CD4-positive, alpha-beta memory T cell (primary cell): ENCODE data around the gene RIPOR3. TPM values are rescaled to one million over a fixed set of nuclear protein-coding genes. Genes with fewer than 3 reads are reported as not detected.
A peak's percentile ranks its signal among the peaks of the same experiment; 100 is the strongest.
"Not testable (repeated sequence)": the region's sequence is repeated elsewhere in the genome, so short reads cannot be mapped to it uniquely, and the experiment has no call there.

Source experiments
- CTCF ChIA-PET: fragments of 350-600 bp; sonication (Branson Sonifier 250); formaldehyde crosslinking; loops from one replicate; lab custom pipeline; 2021; ENCODE audit warnings: inconsistent platforms; ENCODE audit not compliant: partially characterized antibody; lab: Charles Lee
- POLR2A ChIA-PET: fragments of 350-600 bp; sonication (Branson Sonifier 250); formaldehyde crosslinking; loops from one replicate; lab custom pipeline; 2021; ENCODE audit not compliant: partially characterized antibody; lab: Charles Lee
- DNase-seq, 5 donors: peaks; one replicate each; pipeline versions ENCODE4 v3.0.0 to v3.0.0-alpha.2; 2020 to 2022; ENCODE audit warnings: mixed read lengths in 1 of 5
- H3K27ac ChIP-seq: one replicate; pipeline ENCODE4 v1.7.0; 2013; ENCODE audit warnings: low read depth, low read length
- H3K27me3 ChIP-seq: 2 replicates; pipeline ENCODE4 v1.7.0; 2013; ENCODE audit warnings: mild to moderate bottlenecking, low read length, moderate library complexity; ENCODE audit not compliant: insufficient read depth
- H3K36me3 ChIP-seq: 2 replicates; pipeline ENCODE4 v1.7.0; 2013; ENCODE audit warnings: mild to moderate bottlenecking, low read length, moderate library complexity; ENCODE audit not compliant: insufficient read depth
- H3K4me1 ChIP-seq: 2 replicates; pipeline ENCODE4 v1.7.0; 2013; ENCODE audit warnings: mild to moderate bottlenecking, low read length, moderate library complexity; ENCODE audit not compliant: insufficient read depth
- H3K4me3 ChIP-seq, 2 donors: one replicate each; pipeline ENCODE4 v1.7.0; 2013; ENCODE audit warnings: low read length in 2 of 2, mild to moderate bottlenecking in 1 of 2
- H3K9me3 ChIP-seq, 2 donors: one replicate each; pipeline ENCODE4 v1.7.0; 2013; ENCODE audit warnings: low read length in 2 of 2, control low read depth in 1 of 2; ENCODE audit not compliant: control insufficient read depth in 1 of 2
- H3K27ac Mint-ChIP-seq, 7 donors: one replicate each; pipeline ENCODE4 v1.8.0; 2020 to 2021; ENCODE audit warnings: mixed read lengths in 7 of 7, mild to moderate bottlenecking in 6 of 7, inconsistent platforms in 3 of 7, moderate library complexity in 3 of 7
- H3K27me3 Mint-ChIP-seq, 2 donors: one replicate each; pipeline ENCODE4 v1.8.0; 2020 to 2021; ENCODE audit warnings: mixed read lengths in 2 of 2
- H3K36me3 Mint-ChIP-seq, 2 donors: one replicate each; pipeline ENCODE4 v1.8.0; 2020 to 2021; ENCODE audit warnings: mixed read lengths in 2 of 2, inconsistent platforms in 1 of 2, mild to moderate bottlenecking in 1 of 2
- H3K4me1 Mint-ChIP-seq, 4 donors: one replicate each; pipeline ENCODE4 v1.8.0; 2020 to 2021; ENCODE audit warnings: mixed read lengths in 4 of 4, mild to moderate bottlenecking in 1 of 4
- H3K4me3 Mint-ChIP-seq, 8 donors: one replicate each; pipeline ENCODE4 v1.8.0; 2020 to 2021; ENCODE audit warnings: mixed read lengths in 8 of 8, mild to moderate bottlenecking in 7 of 8, moderate library complexity in 6 of 8, inconsistent platforms in 3 of 8
- H3K9me3 Mint-ChIP-seq, 8 donors: one replicate each; pipeline ENCODE4 v1.8.0; 2020 to 2021; ENCODE audit warnings: mixed read lengths in 8 of 8, mild to moderate bottlenecking in 5 of 8, inconsistent platforms in 3 of 8, moderate library complexity in 1 of 8
- intact Hi-C: fragments of 100-400 bp; cut with micrococcal nuclease; formaldehyde crosslinking; loops from one replicate; pipeline ENCODE4 v1.15.1; 2023
- polyA plus RNA-seq, 2 donors: library from polyadenylated mRNA; unstranded; fragments of 300-500 nt; fragmentation: Illumina TruSeq; gene quantifications; one replicate each; pipeline ENCODE4 v1.2.3, GENCODE V29; 2021
- total RNA-seq, 2 experiments: library from RNA; stranded (reverse); gene quantifications; one replicate each; pipeline ENCODE4 v1.2.3, GENCODE V29; 2021

RIPOR3 gene
- total and polyA plus RNA-seq, 4 experiments from 2014 or later = 0.49 to 1.3 TPM; not detected in 2

DNA sequence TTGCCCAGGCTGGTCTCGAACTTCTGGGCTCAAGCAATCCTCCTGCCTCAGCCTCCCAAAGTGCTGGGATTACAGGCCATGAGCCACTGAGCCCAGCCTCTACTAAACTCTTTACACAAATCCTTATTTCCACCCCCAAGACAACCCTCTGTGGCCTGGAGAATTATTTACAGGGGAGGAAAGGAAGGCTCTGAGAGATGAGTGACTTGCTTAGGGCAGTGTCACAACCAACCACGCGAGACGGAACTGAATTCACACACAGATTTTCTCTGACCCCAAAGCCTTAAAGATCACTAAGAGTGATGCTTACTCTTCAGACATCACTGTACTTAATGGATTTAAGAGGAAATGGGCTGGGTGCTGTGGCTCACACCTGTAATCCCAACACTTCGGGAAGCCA lies 86.2 kb downstream of the RIPOR3 start:
- Histone ChIP-seq H3K9me3 (no peaks in the 10 kb centered on the region), H3K36me3 (no peaks in the 10 kb centered on the region), H3K27me3 (no peaks in the 10 kb centered on the region), H3K4me1 (no peaks in the 10 kb centered on the region), H3K4me3 (no peak overlapping the region), H3K27ac (no peak overlapping the region)
- Mint-ChIP-seq H3K36me3 (no peaks in the 10 kb centered on the region), H3K4me3 (no peak overlapping the region), H3K9me3 (no peaks in the 10 kb centered on the region), H3K27ac (peak overlapping the region in 1 of 7 donors; percentile 17), H3K27me3 (peaks cover 7 to 13% of the 10 kb centered on the region in 2 donors), H3K4me1 (peaks cover 0 to 3% (median under 1%) of the 10 kb centered on the region in 4 donors)
- CTCF ChIA-PET = no interaction called here
- intact Hi-C loops = no loop called here
- POLR2A ChIA-PET = no interaction called here
- no peak for DNase-seq

DNA sequence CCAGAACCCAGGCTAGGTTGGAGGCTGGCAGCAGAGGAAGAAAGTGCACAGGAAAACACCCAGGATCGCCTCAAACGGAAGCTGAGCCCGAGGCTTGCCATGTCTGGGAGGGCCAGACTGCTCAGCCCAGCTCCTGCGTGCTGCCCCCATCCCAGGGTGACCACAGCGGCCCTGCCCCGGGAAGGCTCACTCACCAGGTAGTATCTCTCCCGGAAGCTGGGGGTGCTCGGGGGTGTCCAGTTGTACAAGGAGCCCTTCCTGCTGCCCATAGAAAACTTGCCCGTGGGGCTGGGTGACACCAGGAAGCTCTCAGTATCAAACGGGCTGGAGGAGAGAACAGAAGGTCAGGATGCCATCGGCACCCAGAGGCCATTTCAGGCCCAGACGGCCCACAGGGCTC lies 86.9 kb downstream of the RIPOR3 start:
- H3K36me3 ChIP-seq = no peaks in the 10 kb centered on the region
- intact Hi-C loops = no loop called here
- peaks cover 0 to 3% (median under 1%) of the 10 kb centered on the region in 4 donors for H3K4me1 Mint-ChIP-seq
- peak overlapping the region in 1 of 7 donors; percentile 37 for H3K27ac Mint-ChIP-seq
- no peaks in the 10 kb centered on the region for H3K9me3 ChIP-seq
- no peak for DNase-seq
- no peak overlapping the region for H3K4me3 Mint-ChIP-seq
- H3K27me3 Mint-ChIP-seq = peaks cover 7 to 12% of the 10 kb centered on the region in 2 donors
- CTCF ChIA-PET = interaction anchor here (0.6 kb wide), 1 partner anchor 161 kb away, joined by 5 read pairs; no protein-coding TSS in a partner anchor
- no peaks in the 10 kb centered on the region for H3K36me3 Mint-ChIP-seq
- no peaks in the 10 kb centered on the region for H3K27me3 ChIP-seq
- no peaks in the 10 kb centered on the region for H3K4me1 ChIP-seq
- H3K4me3 ChIP-seq = no peak overlapping the region
- H3K9me3 Mint-ChIP-seq = no peaks in the 10 kb centered on the region
- POLR2A ChIA-PET = no interaction called here
- no peak overlapping the region for H3K27ac ChIP-seq

DNA sequence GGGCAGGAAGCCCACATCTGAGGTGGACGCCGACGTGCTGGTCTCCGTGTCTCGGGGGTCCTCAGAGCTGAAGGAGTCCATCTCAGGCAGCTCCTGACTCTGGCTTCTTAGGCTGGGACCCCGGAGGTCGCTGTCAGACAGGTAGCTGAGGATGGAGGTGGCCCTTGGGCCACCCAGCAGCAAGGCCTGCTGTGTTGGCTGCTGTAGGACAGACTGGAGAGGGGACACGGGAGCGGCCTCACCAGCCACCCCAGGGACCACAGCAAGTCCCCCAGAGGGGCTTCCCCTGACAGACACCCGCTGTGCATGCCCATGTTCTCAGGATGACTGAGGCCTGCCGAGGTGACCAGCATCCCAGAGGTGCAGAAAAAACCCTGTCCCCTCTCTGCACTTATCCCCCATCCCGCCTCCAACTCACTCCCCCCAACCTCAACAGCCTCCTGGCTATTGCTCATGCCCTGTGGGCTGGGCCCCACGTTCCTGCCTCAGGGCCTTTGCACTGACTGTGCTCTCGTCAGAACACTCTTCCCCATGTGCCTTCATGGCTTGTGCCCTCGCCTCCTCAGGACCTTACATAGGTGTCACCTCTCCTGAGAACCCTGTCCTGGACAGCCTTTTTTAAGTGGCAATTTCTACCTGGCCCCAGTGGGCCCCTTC lies 88.8 kb downstream of the RIPOR3 start:
- H3K9me3 ChIP-seq = no peaks in the 10 kb centered on the region
- CTCF ChIA-PET = no interaction called here
- no peaks in the 10 kb centered on the region for H3K36me3 ChIP-seq
- H3K4me3 ChIP-seq = no peak overlapping the region
- no peaks in the 10 kb centered on the region for H3K4me1 ChIP-seq
- H3K4me3 Mint-ChIP-seq = no peak overlapping the region
- peaks cover 7 to 12% of the 10 kb centered on the region in 2 donors for H3K27me3 Mint-ChIP-seq
- POLR2A ChIA-PET = no interaction called here
- intact Hi-C loops = no loop called here
- H3K27ac ChIP-seq = no peak overlapping the region
- H3K27ac Mint-ChIP-seq = no peak overlapping the region
- DNase-seq = no peak
- no peaks in the 10 kb centered on the region for H3K9me3 Mint-ChIP-seq
- H3K36me3 Mint-ChIP-seq = no peaks in the 10 kb centered on the region
- H3K27me3 ChIP-seq = no peaks in the 10 kb centered on the region
- H3K4me1 Mint-ChIP-seq = peaks cover 0 to 3% (median under 1%) of the 10 kb centered on the region in 4 donors

DNA sequence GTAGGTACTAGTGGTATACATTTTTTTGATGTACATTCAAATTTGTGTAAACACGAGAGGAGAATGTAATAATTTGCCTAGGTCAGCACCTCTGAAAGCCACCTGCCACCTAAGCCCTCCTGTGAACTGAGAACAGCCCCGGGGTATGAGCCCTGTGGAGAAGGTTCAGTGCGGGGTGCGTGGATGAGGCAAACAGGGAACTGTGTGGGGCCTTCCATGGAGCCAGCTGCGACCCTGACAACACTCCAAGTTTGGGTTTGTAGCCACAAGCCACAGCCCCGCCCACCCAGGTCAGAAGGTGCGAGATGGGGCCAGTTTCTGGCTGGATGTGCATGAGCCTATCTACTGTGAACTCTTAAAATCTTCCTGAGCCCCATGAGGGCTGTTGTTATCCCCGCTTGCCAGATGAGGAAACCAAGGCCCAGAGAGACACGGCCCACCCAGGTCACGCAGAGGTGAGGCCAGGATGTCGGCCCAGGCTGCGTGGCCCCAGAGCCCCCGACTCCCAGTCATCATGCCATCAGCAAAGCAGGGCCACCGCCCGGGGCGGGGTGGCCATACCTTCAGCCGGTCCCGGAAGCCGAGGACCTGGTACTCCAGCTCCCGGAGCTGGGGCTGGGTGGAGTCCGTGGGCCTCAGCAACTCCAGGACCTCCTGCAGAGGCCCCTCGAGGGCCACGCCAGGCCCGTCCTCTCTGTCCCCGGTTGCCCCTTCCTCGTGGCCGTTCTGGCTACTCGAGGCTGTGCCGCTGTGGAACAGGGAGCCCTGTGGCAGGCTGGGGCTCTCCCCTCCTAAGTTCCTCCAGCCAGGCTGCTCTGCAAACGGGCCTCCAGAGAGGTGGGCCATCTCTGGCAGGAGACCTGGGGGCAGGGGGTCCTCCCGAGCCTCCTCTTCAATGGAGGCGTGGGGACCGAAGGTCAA lies 89.6 kb downstream of the RIPOR3 start:
- Mint-ChIP-seq H3K9me3 (no peaks in the 10 kb centered on the region), H3K36me3 (no peaks in the 10 kb centered on the region), H3K27ac (no peak overlapping the region), H3K4me3 (no peak overlapping the region), H3K4me1 (peaks cover 0 to 3% (median under 1%) of the 10 kb centered on the region in 4 donors), H3K27me3 (peaks cover 7 to 12% of the 10 kb centered on the region in 2 donors)
- DNase-seq = no peak
- Histone ChIP-seq H3K4me3 (no peak overlapping the region), H3K9me3 (no peaks in the 10 kb centered on the region), H3K36me3 (no peaks in the 10 kb centered on the region), H3K27me3 (no peaks in the 10 kb centered on the region), H3K27ac (no peak overlapping the region), H3K4me1 (no peaks in the 10 kb centered on the region)
- ChIA-PET CTCF (no interaction called here), POLR2A (no interaction called here)
- intact Hi-C loops = no loop called here

DNA sequence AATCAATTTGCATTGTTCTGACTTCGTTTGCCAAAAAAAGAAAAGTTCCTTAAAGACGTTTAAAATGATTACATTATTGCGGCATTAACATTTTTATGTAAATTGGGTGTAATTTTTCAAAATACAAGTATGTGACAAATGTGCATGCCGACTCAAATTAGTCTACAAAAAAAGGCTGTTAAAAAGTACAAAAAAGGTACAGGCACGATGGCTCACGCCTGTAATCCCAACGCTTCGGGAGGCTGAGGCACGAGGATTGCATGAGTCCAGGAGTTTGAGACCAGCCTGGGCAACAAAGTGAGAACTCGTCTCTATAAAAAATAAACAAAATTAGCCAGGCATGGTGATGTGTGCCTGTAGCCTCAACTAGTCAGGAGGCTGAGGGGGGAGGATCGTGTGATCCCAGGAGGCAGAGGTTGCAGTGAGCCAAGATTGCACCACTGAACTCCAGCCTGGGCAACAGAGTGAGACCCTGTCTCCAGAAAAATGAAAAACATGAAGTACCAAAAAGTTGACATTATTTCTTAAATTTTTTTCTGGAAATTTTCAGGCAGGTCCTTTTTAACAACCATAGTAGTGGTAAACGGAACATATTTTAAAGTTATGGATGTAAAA lies 91.0 kb downstream of the RIPOR3 start:
- no peaks in the 10 kb centered on the region for H3K4me1 ChIP-seq
- peaks cover 0 to 10% (median 4%) of the 10 kb centered on the region in 4 donors for H3K4me1 Mint-ChIP-seq
- H3K36me3 ChIP-seq = no peaks in the 10 kb centered on the region
- H3K4me3 ChIP-seq = no peak overlapping the region
- H3K27ac Mint-ChIP-seq = no peak overlapping the region
- no peaks in the 10 kb centered on the region for H3K9me3 Mint-ChIP-seq
- H3K27me3 Mint-ChIP-seq = peaks cover 3 to 12% of the 10 kb centered on the region in 2 donors
- intact Hi-C loops = no loop called here
- H3K27ac ChIP-seq = no peak overlapping the region
- DNase-seq = no peak
- no peaks in the 10 kb centered on the region for H3K9me3 ChIP-seq
- no peaks in the 10 kb centered on the region for H3K27me3 ChIP-seq
- H3K4me3 Mint-ChIP-seq = no peak overlapping the region
- H3K36me3 Mint-ChIP-seq = no peaks in the 10 kb centered on the region
- ChIA-PET CTCF (no interaction called here), POLR2A (no interaction called here)

DNA sequence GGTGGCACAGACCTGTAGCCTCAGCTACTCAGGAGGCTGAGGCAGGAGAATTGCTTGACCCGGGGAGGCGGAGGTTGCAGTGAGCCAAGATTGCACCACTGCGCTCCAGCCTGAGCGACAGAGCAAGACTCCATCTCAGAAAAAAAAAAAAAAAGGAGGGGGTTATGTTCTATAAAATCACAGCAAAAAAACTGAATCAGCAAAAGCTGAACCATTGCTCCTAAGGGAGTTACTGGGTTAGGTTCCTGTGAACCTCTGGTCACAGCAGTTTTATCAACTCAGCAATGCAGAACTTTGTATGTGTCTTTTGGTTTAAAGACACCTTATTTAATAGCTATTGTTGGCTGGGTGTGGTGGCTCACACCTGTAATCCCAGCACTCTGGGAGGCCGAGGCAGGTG lies 92.6 kb downstream of the RIPOR3 start:
- H3K27me3 Mint-ChIP-seq, H3K4me1 ChIP-seq, intact Hi-C loops, H3K4me3 ChIP-seq, H3K9me3 ChIP-seq, DNase-seq, H3K27ac Mint-ChIP-seq, H3K27ac ChIP-seq, H3K27me3 ChIP-seq, H3K36me3 Mint-ChIP-seq, POLR2A ChIA-PET, H3K4me3 Mint-ChIP-seq, H3K9me3 Mint-ChIP-seq, H3K36me3 ChIP-seq: not testable (repeated sequence)
- H3K4me1 Mint-ChIP-seq = peaks cover 0 to 12% (median 4%) of the 10 kb centered on the region in 4 donors
- CTCF ChIA-PET = interaction anchor here (0.8 to 1.3 kb wide), 4 partner anchors 10 to 411 kb away, joined by 3 to 6 read pairs (median 4); no protein-coding TSS in a partner anchor

DNA sequence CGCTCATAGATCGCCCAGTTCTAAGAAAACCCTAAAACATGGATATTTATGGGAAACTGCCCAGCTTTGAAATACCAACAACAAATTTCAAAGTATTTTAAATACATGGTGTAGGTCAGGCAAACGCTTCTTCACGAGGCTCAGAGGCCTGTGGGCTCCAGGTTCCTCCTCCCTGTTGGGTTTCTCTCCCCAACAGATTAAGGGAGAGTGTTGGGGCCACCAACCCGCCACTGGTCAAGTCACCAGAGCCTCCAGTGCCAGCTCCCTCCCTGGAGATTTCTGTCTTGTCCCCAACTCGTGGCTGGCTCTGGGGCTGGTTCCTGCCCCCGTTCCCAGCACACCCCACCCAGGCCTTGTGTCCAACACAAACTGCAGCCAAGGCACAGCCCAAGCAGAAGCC lies 93.3 kb downstream of the RIPOR3 start:
- peaks cover 0 to 12% (median 4%) of the 10 kb centered on the region in 4 donors for H3K4me1 Mint-ChIP-seq
- intact Hi-C loops = no loop called here
- POLR2A ChIA-PET = no interaction called here

More for the DNA sequence above, 93.3 kb downstream of the RIPOR3 start:
- no peaks in the 10 kb centered on the region for H3K4me1 ChIP-seq
- no peak overlapping the region for H3K27ac ChIP-seq
- peak overlapping the region in 1 of 8 donors; percentile 27 for H3K4me3 Mint-ChIP-seq
- H3K4me3 ChIP-seq = no peak overlapping the region
- DNase-seq = no peak
- no peaks in the 10 kb centered on the region for H3K36me3 Mint-ChIP-seq
- peak overlapping the region in 1 of 7 donors; percentile 46 for H3K27ac Mint-ChIP-seq
- H3K9me3 ChIP-seq = no peaks in the 10 kb centered on the region
- no peaks in the 10 kb centered on the region for H3K36me3 ChIP-seq
- CTCF ChIA-PET = interaction anchor here (1.1 to 1.3 kb wide), 3 partner anchors 9 to 410 kb away, joined by 3 to 6 read pairs (median 4); no protein-coding TSS in a partner anchor
- no peaks in the 10 kb centered on the region for H3K27me3 ChIP-seq
- H3K9me3 Mint-ChIP-seq = no peaks in the 10 kb centered on the region
- peaks cover 0 to 6% of the 10 kb centered on the region in 2 donors for H3K27me3 Mint-ChIP-seq
